Smooth muscle cell (in vitro differentiated cells): Measurements from ENCODE around the gene KCNJ18. TPM values are rescaled to one million over a fixed set of nuclear protein-coding genes. Genes with fewer than 3 reads are reported as not detected.
"Not testable (repeated sequence)": the region's sequence is repeated elsewhere in the genome, so short reads cannot be mapped to it uniquely, and the experiment has no call there.

Experiments
- DNase-seq: peaks from one replicate; lab custom pipeline; 2025; ENCODE audit not compliant: unreplicated experiment; lab: John Stamatoyannopoulos, UW
- H2AFZ ChIP-seq: fragments of 200-600 bp; sonication (generic); 2 replicates; pipeline ENCODE4 v1.6.0; 2016; ENCODE audit warnings: antibody characterized with exemption, low read depth, mild to moderate bottlenecking
- H3F3A ChIP-seq: fragments of 200-600 bp; sonication (generic); 2 replicates; pipeline ENCODE4 v1.6.0; 2017; ENCODE audit warnings: antibody characterized with exemption, low read depth
- H3K27ac ChIP-seq: fragments of 200-600 bp; sonication (generic); 2 replicates; pipeline ENCODE4 v1.5.1; 2016; ENCODE audit warnings: low read depth, mild to moderate bottlenecking
- H3K27me3 ChIP-seq: fragments of 200-600 bp; sonication (generic); 2 replicates; pipeline ENCODE4 v1.6.1; 2016; ENCODE audit warnings: low read depth, mild to moderate bottlenecking
- H3K36me3 ChIP-seq: fragments of 200-600 bp; sonication (generic); 2 replicates; pipeline ENCODE4 v1.5.1; 2016; ENCODE audit warnings: low read depth
- H3K4me1 ChIP-seq: fragments of 200-600 bp; sonication (generic); 2 replicates; pipeline ENCODE4 v1.5.1; 2016; ENCODE audit warnings: low read depth
- H3K4me2 ChIP-seq: fragments of 200-600 bp; sonication (generic); 2 replicates; pipeline ENCODE4 v1.6.0; 2016; ENCODE audit warnings: mild to moderate bottlenecking
- H3K4me3 ChIP-seq: fragments of 200-600 bp; sonication (generic); 2 replicates; pipeline ENCODE4 v1.5.1; 2016; ENCODE audit warnings: mild to moderate bottlenecking
- H3K79me2 ChIP-seq: fragments of 200-600 bp; sonication (generic); 2 replicates; pipeline ENCODE4 v1.6.0; 2016; ENCODE audit warnings: low read depth, mild to moderate bottlenecking
- H3K9ac ChIP-seq: fragments of 200-600 bp; sonication (generic); 2 replicates; pipeline ENCODE4 v1.6.0; 2016; ENCODE audit warnings: low read depth
- H3K9me3 ChIP-seq: fragments of 200-600 bp; sonication (generic); replicated peaks from 2 replicates; pipeline ENCODE4 v1.5.1; 2016; ENCODE audit warnings: low read depth
- H4K20me1 ChIP-seq: fragments of 200-600 bp; sonication (generic); 2 replicates; pipeline ENCODE4 v1.6.0; 2016; ENCODE audit warnings: low read depth
- WGBS: methylation state at CpG from one replicate; pipeline ENCODE4 v1.1.7; 2016; ENCODE audit warnings: low lambda C conversion rate; 5-methylcytosine and 5-hydroxymethylcytosine counted together
- polyA plus RNA-seq: library from polyadenylated mRNA; unstranded; fragments of >200 nt; fragmentation: Nextera tagmentation; extraction: Ambion mirVana; gene quantifications from 2 replicates; pipeline ENCODE4 v1.2.1, GENCODE V29; 2016
- total RNA-seq: library from RNA; depleted of rRNA; stranded (reverse); fragments of >200 nt; gene quantifications from 2 replicates; pipeline ENCODE4 v1.2.3, GENCODE V29; 2014

KCNJ18 gene
- total and polyA plus RNA-seq, 2 experiments from 2014 or later: not detected

- H3K4me2 ChIP-seq, H2AFZ ChIP-seq, H3K9me3 ChIP-seq, H3K27me3 ChIP-seq, H3F3A ChIP-seq, H4K20me1 ChIP-seq, H3K4me3 ChIP-seq, DNase-seq, H3K79me2 ChIP-seq, H3K27ac ChIP-seq, H3K36me3 ChIP-seq, H3K4me1 ChIP-seq, H3K9ac ChIP-seq: not testable (repeated sequence)
- 54% methylated on average over 3 of the region's 3 CpGs for WGBS
Observed at GRCh38 chr17:21714676-21715075, 22.4 kb downstream of the KCNJ18 start.

DNA sequence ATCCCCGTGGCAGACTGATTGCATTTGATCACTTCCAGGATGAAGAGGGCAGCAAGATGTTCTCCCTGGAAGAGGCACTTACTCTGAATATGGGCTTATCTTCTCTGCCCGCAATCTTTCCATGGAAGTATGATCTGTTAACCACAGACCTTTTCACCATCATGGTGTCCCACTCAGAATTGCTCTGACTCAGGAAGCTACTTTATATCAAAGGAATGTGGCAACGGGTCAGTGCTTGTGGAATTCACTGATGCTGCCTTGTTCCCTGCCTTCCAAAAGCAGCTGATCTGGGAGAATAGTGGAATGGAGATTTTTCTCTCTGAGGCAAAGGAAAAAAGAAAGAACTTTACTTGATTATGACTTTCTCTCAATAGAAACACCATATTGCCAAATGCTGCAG, 23.6 kb downstream of the KCNJ18 start:
- H3K9ac ChIP-seq, DNase-seq, H2AFZ ChIP-seq, H3F3A ChIP-seq, H3K4me1 ChIP-seq, H3K27me3 ChIP-seq, H3K9me3 ChIP-seq, H4K20me1 ChIP-seq, H3K36me3 ChIP-seq, H3K27ac ChIP-seq, H3K4me2 ChIP-seq, H3K79me2 ChIP-seq, H3K4me3 ChIP-seq: not testable (repeated sequence)
- 38% methylated on average over 3 of the region's 3 CpGs for WGBS

- H3K9me3 ChIP-seq, H3K4me1 ChIP-seq, H2AFZ ChIP-seq, DNase-seq, H3K27ac ChIP-seq, H3K4me2 ChIP-seq, H4K20me1 ChIP-seq, H3F3A ChIP-seq, H3K27me3 ChIP-seq, H3K9ac ChIP-seq, H3K4me3 ChIP-seq, H3K79me2 ChIP-seq, H3K36me3 ChIP-seq: not testable (repeated sequence)
Observed at GRCh38 chr17:21718971-21719370, 26.6 kb downstream of the KCNJ18 start.

DNA sequence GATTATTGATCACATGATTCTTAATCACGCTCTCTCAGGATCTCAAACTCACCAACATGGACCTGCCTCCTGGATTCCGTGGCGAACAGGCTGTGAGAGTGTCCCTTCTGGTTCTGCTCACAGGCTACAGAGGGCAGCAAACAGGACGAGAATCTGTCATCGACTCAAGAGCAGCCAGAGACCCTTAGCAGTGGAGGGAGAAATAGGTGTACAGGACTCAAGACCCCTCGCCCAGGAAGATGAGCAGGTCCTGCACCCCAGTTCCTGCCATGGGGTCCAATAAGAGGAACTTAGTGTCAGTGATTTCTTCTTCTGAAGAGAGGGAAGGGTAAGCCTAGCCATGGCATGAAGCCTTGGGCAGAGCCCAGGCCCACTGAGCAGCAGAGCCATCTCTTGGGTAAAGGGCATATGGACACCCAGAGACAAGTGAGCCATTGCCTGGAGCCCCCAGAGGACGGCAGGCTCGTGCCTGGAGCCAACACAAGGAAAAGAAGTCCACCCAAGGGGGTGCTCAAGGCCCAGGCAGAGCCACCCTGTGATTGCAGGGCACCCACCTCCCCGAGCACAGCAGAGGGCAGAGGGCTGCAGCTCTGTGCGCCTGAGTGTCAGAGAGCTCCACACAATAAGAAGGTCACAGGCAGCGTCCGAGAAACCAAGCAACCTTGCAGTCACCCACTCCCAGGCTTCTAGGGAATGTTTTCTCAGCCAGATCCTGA, 27.3 kb downstream of the KCNJ18 start:
- H3K79me2 ChIP-seq, H3K27me3 ChIP-seq, DNase-seq, H3K9ac ChIP-seq, H3K4me2 ChIP-seq, H3K9me3 ChIP-seq, H3K4me1 ChIP-seq, H4K20me1 ChIP-seq, H3K4me3 ChIP-seq, H3F3A ChIP-seq, H3K27ac ChIP-seq, H2AFZ ChIP-seq, H3K36me3 ChIP-seq: not testable (repeated sequence)
- 56% methylated on average over 12 of the region's 12 CpGs for WGBS

DNA sequence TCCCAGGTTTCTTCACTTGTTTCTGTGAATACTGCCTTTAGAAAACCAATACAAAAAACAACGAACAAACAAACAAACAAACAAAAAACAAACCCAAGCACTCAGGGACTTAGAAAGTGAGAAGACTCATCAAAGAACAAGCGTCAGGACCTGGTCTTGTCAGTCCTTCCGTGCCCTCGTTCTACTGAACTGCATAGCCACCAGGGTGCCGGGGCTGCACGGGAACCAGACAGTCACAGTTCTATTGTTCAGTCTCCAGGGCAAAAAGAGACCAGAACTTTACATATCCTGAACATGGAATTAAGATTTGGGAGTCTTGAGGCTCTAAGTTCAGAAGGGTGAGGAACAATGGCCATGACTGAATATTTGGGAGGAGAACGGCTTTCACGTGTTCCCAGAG, 28.2 kb downstream of the KCNJ18 start:
- H3K4me2 ChIP-seq, H3K27me3 ChIP-seq, H3F3A ChIP-seq, H3K27ac ChIP-seq, H2AFZ ChIP-seq, H3K9me3 ChIP-seq, H3K79me2 ChIP-seq, H3K4me3 ChIP-seq, H3K9ac ChIP-seq, H3K36me3 ChIP-seq, H3K4me1 ChIP-seq, H4K20me1 ChIP-seq, DNase-seq: not testable (repeated sequence)
- WGBS: 62% methylated on average over 8 of the region's 8 CpGs

DNA sequence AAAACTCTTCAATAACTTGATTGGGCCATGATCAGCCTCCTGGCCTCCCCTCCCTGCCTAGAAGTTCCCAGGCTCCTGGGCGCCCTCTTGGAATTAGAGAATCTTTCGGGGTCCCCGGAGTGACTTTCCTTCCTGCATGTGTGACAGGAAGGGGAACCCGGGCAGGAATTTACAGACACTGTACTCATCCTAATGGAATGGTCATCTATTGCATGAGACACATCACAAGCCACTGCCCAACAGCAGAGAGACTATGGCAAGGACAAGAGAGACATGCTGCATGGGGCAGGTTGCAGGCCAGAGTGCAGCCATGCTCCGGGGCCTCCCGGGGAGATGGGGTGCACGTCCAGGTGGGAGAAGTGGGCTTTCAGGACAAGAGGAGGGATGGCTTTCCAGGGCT, 29.9 kb downstream of the KCNJ18 start:
- not testable (repeated sequence) for H3K9me3 ChIP-seq, H3F3A ChIP-seq, H3K27ac ChIP-seq, DNase-seq, H3K27me3 ChIP-seq, H2AFZ ChIP-seq, H3K4me2 ChIP-seq, H3K79me2 ChIP-seq, H3K4me3 ChIP-seq, H4K20me1 ChIP-seq, H3K9ac ChIP-seq, H3K4me1 ChIP-seq, H3K36me3 ChIP-seq
- WGBS: 50% methylated on average over 7 of the region's 7 CpGs

GRCh38 chr17:21724216-21725006, 32.1 kb downstream of the KCNJ18 start:
- not testable (repeated sequence) for H3K9me3 ChIP-seq, H3K4me2 ChIP-seq, H3K79me2 ChIP-seq, H3K36me3 ChIP-seq, H3F3A ChIP-seq, H3K27ac ChIP-seq, H3K27me3 ChIP-seq, H2AFZ ChIP-seq, H3K4me1 ChIP-seq, DNase-seq, H3K9ac ChIP-seq, H4K20me1 ChIP-seq, H3K4me3 ChIP-seq
- WGBS: 72% methylated on average over 6 of the region's 6 CpGs

DNA sequence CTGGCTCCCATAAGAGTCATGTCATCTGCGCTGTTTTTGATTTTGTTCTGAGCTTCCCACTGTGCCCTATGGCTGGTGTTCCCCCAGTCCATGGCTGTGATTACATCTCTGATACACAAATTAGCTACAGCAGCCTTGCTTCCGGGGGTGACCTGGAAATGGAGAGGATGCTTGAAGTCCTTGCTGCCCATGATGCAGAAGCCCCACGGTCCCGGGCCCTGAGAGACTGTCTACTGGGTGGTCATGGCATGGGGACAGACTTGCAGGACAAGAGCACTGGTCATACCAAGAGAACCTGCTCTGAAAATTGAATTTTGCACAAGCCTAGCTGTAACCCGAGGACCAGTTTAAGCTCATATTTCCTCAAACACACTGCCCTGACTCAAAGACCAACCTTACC, 38.8 kb downstream of the KCNJ18 start:
- H3K27ac ChIP-seq, H3F3A ChIP-seq, H2AFZ ChIP-seq, H4K20me1 ChIP-seq, H3K36me3 ChIP-seq, H3K9me3 ChIP-seq, H3K4me1 ChIP-seq, DNase-seq, H3K4me2 ChIP-seq, H3K79me2 ChIP-seq, H3K27me3 ChIP-seq, H3K4me3 ChIP-seq, H3K9ac ChIP-seq: not testable (repeated sequence)
- WGBS: 72% methylated on average over 5 of the region's 5 CpGs
